ENCODE measurements around the gene CACNA1C.

GRCh38 chr12:2035431-2036055 lies 17.2 kb upstream of the CACNA1C start:
- TF ChIP-seq GATA2 (IDR thresholded peaks at IDR 0.05; ENCODE audit: low read depth, low read length) (no peak), GATA3 (IDR thresholded peaks at IDR 0.05; ENCODE audit: low read depth, low read length) (no peak)
